22Rv1 (cell line): Measurements from ENCODE around the gene PPP2R5E.

Experiments
- H3K27ac ChIP-seq: fragments of 450-650 bp; 2 replicates; pipeline ENCODE4 v1.5.1; 2017
- CTCF ChIP-seq: fragments of 450-650 bp; IDR thresholded peaks from 2 replicates; pipeline ENCODE4 v1.5.1; 2017; ENCODE audit warnings: mild to moderate bottlenecking
- ZFX ChIP-seq: fragments of 450-650 bp; IDR thresholded peaks from 2 replicates; pipeline ENCODE4 v1.6.1; 2017; ENCODE audit warnings: antibody characterized with exemption, borderline replicate concordance

PPP2R5E gene

GRCh38 chr14:63398952-63399351, 144.2 kb downstream of the PPP2R5E start:
- H3K27ac ChIP-seq, result no peak overlapping the region
- TF ChIP-seq CTCF (no peak), ZFX (no peak)

GRCh38 chr14:63394841-63395240, 148.3 kb downstream of the PPP2R5E start:
- H3K27ac ChIP-seq, result no peak overlapping the region
- no peak for TF ChIP-seq ZFX
- TF ChIP-seq CTCF, result no peak

- H3K27ac ChIP-seq, result no peak overlapping the region
- TF ChIP-seq ZFX, result no peak
- TF ChIP-seq CTCF, result no peak
Measured at GRCh38 chr14:63394432-63394831, 148.7 kb downstream of the PPP2R5E start.

GRCh38 chr14:63393012-63393411, 150.2 kb downstream of the PPP2R5E start:
- TF ChIP-seq CTCF, result no peak
- TF ChIP-seq ZFX, result no peak
- no peak overlapping the region for H3K27ac ChIP-seq

GRCh38 chr14:63392236-63392635, 150.9 kb downstream of the PPP2R5E start:
- TF ChIP-seq ZFX (no peak), CTCF (no peak)
- no peak overlapping the region for H3K27ac ChIP-seq

- no peak overlapping the region for H3K27ac ChIP-seq
- TF ChIP-seq CTCF (peak; percentile 84), ZFX (no peak)
Measured at GRCh38 chr14:63388766-63389431, 154.3 kb downstream of the PPP2R5E start.

GRCh38 chr14:63387711-63388110, 155.5 kb downstream of the PPP2R5E start:
- no peak overlapping the region for H3K27ac ChIP-seq
- no peak for TF ChIP-seq ZFX
